ENCODE data around the gene DUSP16. TPM values are rescaled to one million over a fixed set of nuclear protein-coding genes. Genes with fewer than 3 reads are reported as not detected.

Gene DUSP16
- total RNA-seq, 1 experiment from 2014 or later: 63.9 TPM

GRCh38 chr12:12465522-12465921 lies 97.1 kb downstream of the DUSP16 start:
- no peak for DNase-seq
- Mint-ChIP-seq H3K9me3 (ENCODE audit: unreplicated experiment) (peaks cover 12% of the 10 kb centered on the region), H3K27ac (ENCODE audit: unreplicated experiment) (no peak overlapping the region), H3K36me3 (ENCODE audit: insufficient read depth, unreplicated experiment) (peaks cover 47% of the 10 kb centered on the region), H3K4me3 (ENCODE audit: unreplicated experiment) (no peak overlapping the region), H3K27me3 (ENCODE audit: insufficient read depth, unreplicated experiment) (no peaks in the 10 kb centered on the region), H3K4me1 (ENCODE audit: low read depth, unreplicated experiment) (peaks cover 36% of the 10 kb centered on the region)
- Histone ChIP-seq H3K9me3 (no peaks in the 10 kb centered on the region), H3K4me1 (peaks cover 6% of the 10 kb centered on the region; the same call in 1 of the 2 replicates), H3K27me3 (replicated peaks; ENCODE audit: control insufficient read depth, insufficient read depth, low read length) (no peaks in the 10 kb centered on the region), H3K4me3 (ENCODE audit: low read depth, low read length) (no peak overlapping the region), H3K36me3 (ENCODE audit: control insufficient read depth, insufficient read depth, low read length) (peaks cover 2% of the 10 kb centered on the region)
- no peak for TF ChIP-seq CTCF (IDR thresholded peaks at IDR 0.05; ENCODE audit: insufficient read depth in 1 of 2, low read depth in 1 of 2, low read length in 1 of 2, severe bottlenecking in 1 of 2, unreplicated experiment in 1 of 2)
- BruUV-seq (replicated peaks): no TSS peak
- ChIA-PET CTCF (interaction anchor here (1.1 to 1.2 kb wide), 2 partner anchors 73 to 116 kb away, joined by 4 read pairs; no protein-coding TSS in a partner anchor), POLR2A (interaction anchor here (0.8 kb wide), 1 partner anchor 62 kb away, joined by 3 read pairs; no protein-coding TSS in a partner anchor)
- intact Hi-C loops (cut with micrococcal nuclease; ENCODE audit: unreplicated experiment): no loop called here

GRCh38 chr12:12461923-12462315 lies 100.7 kb downstream of the DUSP16 start:
- Histone ChIP-seq H3K27me3 (replicated peaks; ENCODE audit: control insufficient read depth, insufficient read depth, low read length) (no peaks in the 10 kb centered on the region), H3K36me3 (ENCODE audit: control insufficient read depth, insufficient read depth, low read length) (no peaks in the 10 kb centered on the region), H3K4me1 (peaks cover 6% of the 10 kb centered on the region; the same call in 1 of the 2 replicates), H3K9me3 (no peaks in the 10 kb centered on the region), H3K4me3 (ENCODE audit: low read depth, low read length) (no peak overlapping the region)
- H3K9me3 Mint-ChIP-seq (ENCODE audit: unreplicated experiment): no peaks in the 10 kb centered on the region
- BruUV-seq (replicated peaks): no TSS peak
- intact Hi-C loops (cut with micrococcal nuclease; ENCODE audit: unreplicated experiment): no loop called here
- H3K36me3 Mint-ChIP-seq (ENCODE audit: insufficient read depth, unreplicated experiment): peaks cover 22% of the 10 kb centered on the region
- no peak for TF ChIP-seq CTCF (IDR thresholded peaks at IDR 0.05; ENCODE audit: insufficient read depth in 1 of 2, low read depth in 1 of 2, low read length in 1 of 2, severe bottlenecking in 1 of 2, unreplicated experiment in 1 of 2)
- no peak overlapping the region for H3K4me3 Mint-ChIP-seq (ENCODE audit: unreplicated experiment)
- no peak for DNase-seq
- POLR2A ChIA-PET: no interaction called here
- CTCF ChIA-PET: interaction anchor here (0.9 kb wide), 1 partner anchor 85 kb away, joined by 4 read pairs; no protein-coding TSS in a partner anchor
- no peaks in the 10 kb centered on the region for H3K27me3 Mint-ChIP-seq (ENCODE audit: insufficient read depth, unreplicated experiment)
- H3K4me1 Mint-ChIP-seq (ENCODE audit: low read depth, unreplicated experiment): peaks cover 43% of the 10 kb centered on the region
- no peak overlapping the region for H3K27ac Mint-ChIP-seq (ENCODE audit: unreplicated experiment)

- peaks cover 47% of the 10 kb centered on the region for H3K4me1 Mint-ChIP-seq (ENCODE audit: low read depth, unreplicated experiment)
- H3K27me3 Mint-ChIP-seq (ENCODE audit: insufficient read depth, unreplicated experiment): no peaks in the 10 kb centered on the region
- no peak overlapping the region for H3K4me3 Mint-ChIP-seq (ENCODE audit: unreplicated experiment)
- peaks cover 19% of the 10 kb centered on the region for H3K36me3 Mint-ChIP-seq (ENCODE audit: insufficient read depth, unreplicated experiment)
- BruUV-seq (replicated peaks): no TSS peak
- no peak overlapping the region for H3K4me3 ChIP-seq (ENCODE audit: low read depth, low read length)
- no peaks in the 10 kb centered on the region for H3K36me3 ChIP-seq (ENCODE audit: control insufficient read depth, insufficient read depth, low read length)
- no peaks in the 10 kb centered on the region for H3K9me3 ChIP-seq
- H3K4me1 ChIP-seq: peaks cover 6% of the 10 kb centered on the region; the same call in 1 of the 2 replicates
- CTCF ChIA-PET: interaction anchor here (0.6 to 0.9 kb wide), 4 partner anchors 84 to 437 kb away, joined by 3 to 4 read pairs (median 4); partner anchors contain the start of gene CREBL2
- H3K27me3 ChIP-seq (replicated peaks; ENCODE audit: control insufficient read depth, insufficient read depth, low read length): no peaks in the 10 kb centered on the region
- H3K9me3 Mint-ChIP-seq (ENCODE audit: unreplicated experiment): no peaks in the 10 kb centered on the region
- H3K27ac Mint-ChIP-seq (ENCODE audit: unreplicated experiment): no peak overlapping the region
- intact Hi-C loops (cut with micrococcal nuclease; ENCODE audit: unreplicated experiment): no loop called here
- no peak for DNase-seq
- POLR2A ChIA-PET: no interaction called here
- no peak for TF ChIP-seq CTCF (IDR thresholded peaks at IDR 0.05; ENCODE audit: insufficient read depth in 1 of 2, low read depth in 1 of 2, low read length in 1 of 2, severe bottlenecking in 1 of 2, unreplicated experiment in 1 of 2)
These were observed 101.4 kb downstream of the DUSP16 start for GRCh38 chr12:12460935-12461922.
